HCT116 (cell line): ENCODE data around the gene PLAAT2.

Experiments used
- ELF1 ChIP-seq: IDR thresholded peaks from 2 replicates; pipeline ENCODE4 v1.6.1; 2012; ENCODE audit warnings: low read depth, borderline replicate concordance
- POLR2A ChIP-seq: IDR thresholded peaks from 2 replicates; pipeline ENCODE4 v1.7.0; 2011; ENCODE audit warnings: borderline replicate concordance; ENCODE audit not compliant: insufficient read depth, insufficient read length; ENCODE audit errors: extremely low read depth
- RAD21 ChIP-seq: IDR thresholded peaks from 2 replicates; pipeline ENCODE4 v1.6.1; 2012; ENCODE audit warnings: low read depth, mild to moderate bottlenecking
- SIN3A ChIP-seq: IDR thresholded peaks from 2 replicates; pipeline ENCODE4 v1.6.1; 2012; ENCODE audit warnings: low read depth
- TCF7L2 ChIP-seq: IDR thresholded peaks from 2 replicates; pipeline ENCODE4 v1.7.0; 2011; ENCODE audit warnings: borderline replicate concordance, inconsistent platforms; ENCODE audit not compliant: insufficient read depth, insufficient read length; ENCODE audit errors: extremely low read depth
- ZNF274 ChIP-seq: fragments of 200-500 bp; sonication (Bioruptor generic); IDR thresholded peaks from 2 replicates; pipeline ENCODE4 v1.6.1; 2014; ENCODE audit warnings: mild to moderate bottlenecking, low read depth, low read length, inconsistent platforms
- TF ChIP-seq, protein P1 (sequence below): IDR thresholded peaks from 2 replicates; pipeline ENCODE4 v1.6.1; 2011; ENCODE audit warnings: mild to moderate bottlenecking, low read length, moderate library complexity; ENCODE audit not compliant: insufficient replicate concordance; ENCODE audit errors: extremely low read depth
- TF ChIP-seq, protein P2 (sequence below): IDR thresholded peaks from 2 replicates; pipeline ENCODE4 v1.6.1; 2012
- TF ChIP-seq, protein P3 (sequence below), 3 experiments: fragments of 200-600 bp in 1 of 3; sonication (generic) in 1 of 3; IDR thresholded peaks in 2 of 3; conservative IDR thresholded peaks in 1 of 3; 2 replicates each; pipeline ENCODE4 v1.5.1; 2012 to 2017; ENCODE audit warnings: low read depth in 2 of 3, low read length in 2 of 3, antibody characterized with exemption in 1 of 3, borderline replicate concordance in 1 of 3, control low read depth in 1 of 3, mild to moderate bottlenecking in 1 of 3, mixed read lengths in 1 of 3, mixed run types in 1 of 3, moderate library complexity in 1 of 3; ENCODE audit not compliant: insufficient read depth in 1 of 3

DNA sequence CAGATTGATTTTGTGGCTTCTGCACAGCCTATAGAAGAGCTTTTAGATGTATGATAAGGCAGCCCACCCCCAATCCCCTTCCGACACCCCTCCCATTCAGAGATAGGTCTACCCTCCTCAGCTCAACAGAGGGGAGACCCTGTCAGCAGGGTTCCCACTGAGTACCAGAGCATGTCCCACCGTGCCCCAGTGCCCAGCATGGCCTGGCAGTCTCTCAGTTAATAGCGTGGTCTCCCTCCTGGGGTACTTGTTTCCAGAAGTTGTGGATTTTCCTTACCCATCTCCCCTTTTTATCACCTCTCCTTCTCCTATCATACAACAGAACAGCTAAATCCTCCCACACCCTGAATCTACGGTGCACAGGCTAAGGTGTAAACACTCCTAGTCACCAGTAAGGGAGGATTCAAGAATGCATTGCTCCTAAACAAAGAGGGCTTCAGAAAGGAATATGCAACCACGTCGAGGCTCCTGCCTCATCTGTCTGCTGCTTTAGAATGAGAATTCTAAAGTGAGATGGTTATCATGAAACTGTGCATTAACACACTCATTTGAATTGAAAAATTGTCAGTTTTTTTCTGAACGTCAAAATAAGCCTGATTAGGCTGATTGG, 6.7 kb downstream of the PLAAT2 start:
- TF ChIP-seq, protein P1, sequence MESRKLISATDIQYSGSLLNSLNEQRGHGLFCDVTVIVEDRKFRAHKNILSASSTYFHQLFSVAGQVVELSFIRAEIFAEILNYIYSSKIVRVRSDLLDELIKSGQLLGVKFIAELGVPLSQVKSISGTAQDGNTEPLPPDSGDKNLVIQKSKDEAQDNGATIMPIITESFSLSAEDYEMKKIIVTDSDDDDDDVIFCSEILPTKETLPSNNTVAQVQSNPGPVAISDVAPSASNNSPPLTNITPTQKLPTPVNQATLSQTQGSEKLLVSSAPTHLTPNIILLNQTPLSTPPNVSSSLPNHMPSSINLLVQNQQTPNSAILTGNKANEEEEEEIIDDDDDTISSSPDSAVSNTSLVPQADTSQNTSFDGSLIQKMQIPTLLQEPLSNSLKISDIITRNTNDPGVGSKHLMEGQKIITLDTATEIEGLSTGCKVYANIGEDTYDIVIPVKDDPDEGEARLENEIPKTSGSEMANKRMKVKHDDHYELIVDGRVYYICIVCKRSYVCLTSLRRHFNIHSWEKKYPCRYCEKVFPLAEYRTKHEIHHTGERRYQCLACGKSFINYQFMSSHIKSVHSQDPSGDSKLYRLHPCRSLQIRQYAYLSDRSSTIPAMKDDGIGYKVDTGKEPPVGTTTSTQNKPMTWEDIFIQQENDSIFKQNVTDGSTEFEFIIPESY: no peak
- TF ChIP-seq, protein P2, sequence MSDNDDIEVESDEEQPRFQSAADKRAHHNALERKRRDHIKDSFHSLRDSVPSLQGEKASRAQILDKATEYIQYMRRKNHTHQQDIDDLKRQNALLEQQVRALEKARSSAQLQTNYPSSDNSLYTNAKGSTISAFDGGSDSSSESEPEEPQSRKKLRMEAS: no peak
- TF ChIP-seq SIN3A (no peak), TCF7L2 (no peak), POLR2A (no peak), ELF1 (no peak), ZNF274 (no peak), RAD21 (no peak)
- TF ChIP-seq, protein P3, sequence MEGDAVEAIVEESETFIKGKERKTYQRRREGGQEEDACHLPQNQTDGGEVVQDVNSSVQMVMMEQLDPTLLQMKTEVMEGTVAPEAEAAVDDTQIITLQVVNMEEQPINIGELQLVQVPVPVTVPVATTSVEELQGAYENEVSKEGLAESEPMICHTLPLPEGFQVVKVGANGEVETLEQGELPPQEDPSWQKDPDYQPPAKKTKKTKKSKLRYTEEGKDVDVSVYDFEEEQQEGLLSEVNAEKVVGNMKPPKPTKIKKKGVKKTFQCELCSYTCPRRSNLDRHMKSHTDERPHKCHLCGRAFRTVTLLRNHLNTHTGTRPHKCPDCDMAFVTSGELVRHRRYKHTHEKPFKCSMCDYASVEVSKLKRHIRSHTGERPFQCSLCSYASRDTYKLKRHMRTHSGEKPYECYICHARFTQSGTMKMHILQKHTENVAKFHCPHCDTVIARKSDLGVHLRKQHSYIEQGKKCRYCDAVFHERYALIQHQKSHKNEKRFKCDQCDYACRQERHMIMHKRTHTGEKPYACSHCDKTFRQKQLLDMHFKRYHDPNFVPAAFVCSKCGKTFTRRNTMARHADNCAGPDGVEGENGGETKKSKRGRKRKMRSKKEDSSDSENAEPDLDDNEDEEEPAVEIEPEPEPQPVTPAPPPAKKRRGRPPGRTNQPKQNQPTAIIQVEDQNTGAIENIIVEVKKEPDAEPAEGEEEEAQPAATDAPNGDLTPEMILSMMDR (IDR thresholded peaks at IDR 0.05 in 2 of 3, conservative IDR thresholded peaks at IDR 0.05 in 1 of 3; ENCODE audit: borderline replicate concordance in 1 of 3, insufficient read depth in 1 of 3, low read depth in 2 of 3, low read length in 2 of 3): no peak
